A549 (cell line): Measurements from ENCODE around the gene PGC. TPM values are rescaled to one million over a fixed set of nuclear protein-coding genes. Genes with fewer than 3 reads are reported as not detected.

Experiments
- ATAC-seq, 2 experiments: fragments of 200-7000 bp in 1 of 2; fragments of >200 bp in 1 of 2; cut with Nextera tagmentation in 1 of 2; cut with Tn5 transposase in 1 of 2; 3 replicates each; pipeline versions ENCODE4 v1.8.0 to v1.9.1; 2018 to 2020; ENCODE audit warnings: mild to moderate bottlenecking in 1 of 2, moderate library complexity in 1 of 2
- CTCF ChIA-PET: fragments of 300-600 bp; sonication (Branson Sonifier 250); formaldehyde crosslinking; extraction: SDS; loops from one replicate; lab custom pipeline; 2021; ENCODE audit warnings: antibody characterized with exemption, inconsistent platforms; lab: Yijun Ruan, JAX
- POLR2A ChIA-PET: fragments of 350-600 bp; formaldehyde crosslinking; extraction: SDS; loops from one replicate; lab custom pipeline; 2021; ENCODE audit warnings: antibody characterized with exemption, inconsistent platforms; lab: Yijun Ruan, JAX
- DNase-seq, 2 experiments: peaks; one replicate each; pipeline versions ENCODE4 v3.0.0 to v3.0.0-alpha.2; 2011 to 2016; ENCODE audit warnings: low read depth in 1 of 2, low spot score in 1 of 2
- FAIRE-seq: peaks from 2 replicates; lab custom pipeline; 2011; peaks lifted over from hg19 to GRCh38; lab: Jason Lieb, UNC
- H3K27ac ChIP-seq, 2 experiments: fragments of >200 bp; sonication (Bioruptor Twin); formaldehyde crosslinking; 3 replicates each; pipeline ENCODE4 v1.5.1; 2016 to 2017
- H3K4me1 ChIP-seq: fragments of >200 bp; sonication (Bioruptor Twin); formaldehyde crosslinking; 3 replicates; pipeline ENCODE4 v1.6.1; 2016
- H3K4me2 ChIP-seq: fragments of >200 bp; sonication (Bioruptor Twin); formaldehyde crosslinking; 3 replicates; pipeline ENCODE4 v1.6.1; 2016
- H3K4me3 ChIP-seq: fragments of >200 bp; sonication (Bioruptor Twin); formaldehyde crosslinking; 3 replicates; pipeline ENCODE4 v1.5.1; 2016
- H3K9me3 ChIP-seq: fragments of >200 bp; sonication (Bioruptor Twin); formaldehyde crosslinking; 3 replicates; pipeline ENCODE4 v1.6.1; 2016
- BHLHE40 ChIP-seq: IDR thresholded peaks from 2 replicates; pipeline ENCODE4 v1.6.1; 2012; ENCODE audit warnings: low read depth, low read length, inconsistent platforms
- E2F6 ChIP-seq: IDR thresholded peaks from 2 replicates; pipeline ENCODE4 v1.6.1; 2012; ENCODE audit warnings: low read depth, borderline replicate concordance
- EHF ChIP-seq: fragments of 250-450 bp; sonication (Bioruptor Pico); IDR thresholded peaks from 2 replicates; pipeline ENCODE4 v1.5.0; 2020; ENCODE audit warnings: mild to moderate bottlenecking
- EHMT2 ChIP-seq: fragments of 200-600 bp; sonication (generic); IDR thresholded peaks from 2 replicates; pipeline ENCODE4 v1.6.1; 2016; ENCODE audit warnings: antibody characterized with exemption, low read depth, mild to moderate bottlenecking, moderate library complexity
- GATA3 ChIP-seq: IDR thresholded peaks from 2 replicates; pipeline ENCODE4 v1.6.1; 2012; ENCODE audit warnings: borderline replicate concordance
- HDAC2 ChIP-seq: fragments of 200-600 bp; sonication (generic); IDR thresholded peaks from 2 replicates; pipeline ENCODE4 v1.6.1; 2016
- HMGXB4 ChIP-seq: fragments of 250-450 bp; sonication (Bioruptor Pico); IDR thresholded peaks from 2 replicates; pipeline ENCODE4 v1.5.0; 2021; ENCODE audit warnings: mild to moderate bottlenecking, moderate library complexity, borderline replicate concordance
- HOXA7 ChIP-seq: fragments of 250-450 bp; sonication (Bioruptor Pico); IDR thresholded peaks from 2 replicates; pipeline ENCODE4 v1.5.0; 2020; ENCODE audit warnings: mild to moderate bottlenecking, moderate library complexity
- HOXB5 ChIP-seq: fragments of 250-450 bp; sonication (Bioruptor Pico); IDR thresholded peaks from 2 replicates; pipeline ENCODE4 v1.5.0; 2020; ENCODE audit warnings: mild to moderate bottlenecking, moderate library complexity
- JUN ChIP-seq, 2 experiments: fragments of >200 bp; sonication (Bioruptor Twin); formaldehyde crosslinking; IDR thresholded peaks; 2 replicates in 1 of 2; 3 replicates in 1 of 2; pipeline ENCODE4 v1.6.1; 2016 to 2017
- JUNB ChIP-seq: fragments of >200 bp; sonication (Bioruptor Twin); formaldehyde crosslinking; IDR thresholded peaks from 2 replicates; pipeline ENCODE4 v1.6.1; 2016
- MAFK ChIP-seq: fragments of 450-650 bp; IDR thresholded peaks from 2 replicates; pipeline ENCODE4 v1.6.1; 2014; ENCODE audit not compliant: partially characterized antibody
- NPAS2 ChIP-seq: fragments of 250-450 bp; sonication (Bioruptor Pico); IDR thresholded peaks from 2 replicates; pipeline ENCODE4 v1.8.0; 2022; ENCODE audit warnings: mild to moderate bottlenecking, moderate library complexity, borderline replicate concordance
- NR3C1 ChIP-seq: fragments of >200 bp; sonication (Bioruptor Twin); formaldehyde crosslinking; IDR thresholded peaks from 3 replicates; pipeline ENCODE4 v1.6.1; 2017
- PBX3 ChIP-seq: IDR thresholded peaks from 2 replicates; pipeline ENCODE4 v1.6.1; 2012
- PHF8 ChIP-seq: fragments of 200-600 bp; sonication (generic); IDR thresholded peaks from 2 replicates; pipeline ENCODE4 v1.6.1; 2016; ENCODE audit warnings: low read depth, mild to moderate bottlenecking, antibody characterized with exemption, moderate library complexity, borderline replicate concordance
- POLR2A ChIP-seq: IDR thresholded peaks from 2 replicates; pipeline ENCODE4 v1.6.1; 2012; ENCODE audit warnings: mild to moderate bottlenecking, low read length
- RAD21 ChIP-seq, 2 experiments: fragments of >200 bp in 1 of 2; sonication (Bioruptor Twin) in 1 of 2; formaldehyde crosslinking in 1 of 2; IDR thresholded peaks in 1 of 2; conservative IDR thresholded peaks in 1 of 2; 2 replicates in 1 of 2; 3 replicates in 1 of 2; pipeline ENCODE4 v1.6.1; 2012 to 2018; ENCODE audit warnings: inconsistent platforms in 1 of 2
- RCOR1 ChIP-seq: fragments of 150-350 bp; IDR thresholded peaks from 2 replicates; pipeline ENCODE4 v1.6.1; 2014; ENCODE audit warnings: antibody characterized with exemption, low read length, low read depth
- REST ChIP-seq: fragments of 200-600 bp; sonication (generic); IDR thresholded peaks from 2 replicates; pipeline ENCODE4 v1.6.1; 2016; ENCODE audit warnings: antibody characterized with exemption, mild to moderate bottlenecking, moderate library complexity
- RFX5 ChIP-seq: fragments of 450-650 bp; IDR thresholded peaks from 2 replicates; pipeline ENCODE4 v1.7.1; 2014; ENCODE audit warnings: antibody characterized with exemption, mild to moderate bottlenecking, moderate library complexity
- SMC3 ChIP-seq: fragments of >200 bp; sonication (Bioruptor Twin); formaldehyde crosslinking; IDR thresholded peaks from 3 replicates; pipeline ENCODE4 v1.6.1; 2018; ENCODE audit warnings: inconsistent platforms
- SREBF2 ChIP-seq: fragments of 450-650 bp; IDR thresholded peaks from 2 replicates; pipeline ENCODE4 v1.6.1; 2014; ENCODE audit warnings: mild to moderate bottlenecking, moderate library complexity
- TP53 ChIP-seq: fragments of 250-450 bp; sonication (Bioruptor Pico); IDR thresholded peaks from 2 replicates; pipeline ENCODE4 v1.5.0; 2021; ENCODE audit warnings: mild to moderate bottlenecking, moderate library complexity
- USF2 ChIP-seq: fragments of 450-650 bp; IDR thresholded peaks from 2 replicates; pipeline ENCODE4 v1.6.1; 2014; ENCODE audit warnings: antibody characterized with exemption
- ZC3H11A ChIP-seq: fragments of 450-650 bp; IDR thresholded peaks from 2 replicates; pipeline ENCODE4 v1.6.1; 2014; ENCODE audit warnings: antibody characterized with exemption, mild to moderate bottlenecking
- ZFP36 ChIP-seq: fragments of 450-650 bp; IDR thresholded peaks from 2 replicates; pipeline ENCODE4 v1.6.1; 2014; ENCODE audit warnings: borderline replicate concordance; ENCODE audit not compliant: partially characterized antibody
- WGBS: methylation state at CpG from one replicate; pipeline ENCODE4 v1.1.6; 2017; ENCODE audit errors: missing lambda C conversion rate; 5-methylcytosine and 5-hydroxymethylcytosine counted together
- polyA plus RNA-seq, 4 experiments: library from polyadenylated mRNA; depleted of rRNA in 3 of 4; stranded (reverse); fragments of >200 nt; fragmentation: RNase III in 1 of 4; extraction: RNeasy Plus Mini Kit Qiagen cat#74134 plus additional on column Dnase treatment in 1 of 4; gene quantifications; 2 replicates in 3 of 4; 3 replicates in 1 of 4; pipeline ENCODE4 v1.2.3, GENCODE V29; 2011 to 2017

PGC gene
- polyA plus RNA-seq, 2 of the 4 experiments (the other 2 are of a cell fraction), result not detected

- H3K4me1 ChIP-seq, result peaks cover 54% of the 10 kb centered on the region
- no peak overlapping the region for H3K4me2 ChIP-seq
- ATAC-seq, result no peak
- CTCF ChIA-PET, result interaction anchor here (1.3 to 1.9 kb wide), 4 partner anchors 13 to 350 kb away, joined by 3 to 15 read pairs (median 4); no protein-coding TSS in a partner anchor
- DNase-seq, result no peak
- no peak for FAIRE-seq
- H3K9me3 ChIP-seq, result no peaks in the 10 kb centered on the region
- WGBS, result 73% methylated on average over 5 of the region's 5 CpGs
- TF ChIP-seq NPAS2 (CRISPR knock-in tag) (no peak), GATA3 (no peak), ZC3H11A (no peak), NR3C1 (no peak), HOXA7 (CRISPR knock-in tag) (no peak), RCOR1 (no peak), HMGXB4 (CRISPR knock-in tag) (no peak), PHF8 (no peak), TP53 (CRISPR knock-in tag) (no peak), E2F6 (no peak), MAFK (no peak), RAD21 (conservative IDR thresholded peaks at IDR 0.05 in 1 of 2, IDR thresholded peaks at IDR 0.05 in 1 of 2) (no peak), SREBF2 (no peak)
- no peak overlapping the region for H3K4me3 ChIP-seq
- POLR2A ChIA-PET, result interaction anchor here (0.5 kb wide), 1 partner anchor 15 kb away, joined by 4 read pairs; no protein-coding TSS in a partner anchor
- no peak overlapping the region for H3K27ac ChIP-seq
These were observed 28.4 kb downstream of the PGC start for GRCh38 chr6:41718828-41719227.

GRCh38 chr6:41717392-41717736, 29.8 kb downstream of the PGC start:
- ChIA-PET POLR2A (no interaction called here), CTCF (interaction anchor here (1.3 to 8.0 kb wide), 3 partner anchors 12 to 34 kb away, joined by 3 to 54 read pairs (median 34); partner anchors contain the start of gene TFEB)
- no peak for FAIRE-seq
- Histone ChIP-seq H3K27ac (peak overlapping the region in 1 of 2 experiments; percentile 44; a peak in 2 of 6 replicates), H3K4me2 (no peak overlapping the region), H3K9me3 (no peaks in the 10 kb centered on the region), H3K4me1 (peaks cover 54% of the 10 kb centered on the region), H3K4me3 (no peak overlapping the region)
- no peak for ATAC-seq
- TF ChIP-seq EHF (CRISPR knock-in tag) (no peak), JUN (IDR thresholded peaks at IDR 0.05) (no peak), PHF8 (no peak), POLR2A (no peak), PBX3 (no peak), E2F6 (no peak), REST (no peak), ZFP36 (no peak), NR3C1 (no peak), ZC3H11A (no peak), HDAC2 (no peak), USF2 (no peak), BHLHE40 (no peak), EHMT2 (no peak), JUNB (no peak), SMC3 (no peak), HOXB5 (CRISPR knock-in tag) (no peak), RFX5 (no peak)
- 82% methylated on average over 1 of the region's 1 CpG for WGBS
- no peak for DNase-seq
